H1 (cell line): ENCODE data around the gene ETV7. TPM values are rescaled to one million over a fixed set of nuclear protein-coding genes. Genes with fewer than 3 reads are reported as not detected.

Experiments
- CTCF ChIA-PET: fragments of 300-600 bp; sonication (Branson Sonifier 250); formaldehyde crosslinking; loops from one replicate; lab custom pipeline; 2021; ENCODE audit not compliant: partially characterized antibody; lab: Charles Lee
- POLR2A ChIA-PET: fragments of 300-600 bp; sonication (Branson Sonifier 250); formaldehyde crosslinking; loops from one replicate; lab custom pipeline; 2021; ENCODE audit warnings: inconsistent platforms; ENCODE audit not compliant: partially characterized antibody; lab: Charles Lee
- DNase-seq, 2 experiments: peaks; one replicate each; pipeline versions ENCODE4 v3.0.0 to v3.0.0-alpha.2; 2010 to 2022; ENCODE audit warnings: low spot score in 2 of 2, low read depth in 1 of 2, mixed read lengths in 1 of 2
- FAIRE-seq: peaks from 2 replicates; lab custom pipeline; 2011; peaks lifted over from hg19 to GRCh38; lab: Jason Lieb, UNC
- H2AFZ ChIP-seq: 2 replicates; pipeline ENCODE4 v1.8.1; 2012; ENCODE audit warnings: low read length, inconsistent platforms
- H2AK5ac ChIP-seq: 2 replicates; pipeline ENCODE4 v1.6.1; 2013; ENCODE audit warnings: low read depth, low read length
- H2BK120ac ChIP-seq: replicated peaks from 2 replicates; pipeline ENCODE3; 2013; ENCODE audit warnings: low read depth, low read length, inconsistent platforms
- H2BK12ac ChIP-seq: 2 replicates; pipeline ENCODE4 v1.6.1; 2013; ENCODE audit warnings: low read depth, low read length
- H2BK15ac ChIP-seq: 2 replicates; pipeline ENCODE4 v1.6.1; 2013; ENCODE audit warnings: low read length
- H2BK20ac ChIP-seq: 2 replicates; pipeline ENCODE4 v1.6.1; 2013; ENCODE audit warnings: low read length
- H2BK5ac ChIP-seq: 2 replicates; pipeline ENCODE4 v1.6.1; 2013; ENCODE audit warnings: low read depth, low read length
- H3K14ac ChIP-seq: 2 replicates; pipeline ENCODE4 v1.6.1; 2013; ENCODE audit warnings: inconsistent platforms; ENCODE audit not compliant: insufficient read length
- H3K18ac ChIP-seq: 2 replicates; pipeline ENCODE4 v1.6.1; 2013; ENCODE audit warnings: low read length; ENCODE audit errors: extremely low read depth
- H3K23ac ChIP-seq: 2 replicates; pipeline ENCODE4 v1.6.1; 2013; ENCODE audit warnings: inconsistent platforms; ENCODE audit not compliant: insufficient read length
- H3K23me2 ChIP-seq: 2 replicates; pipeline ENCODE4 v1.6.1; 2013; ENCODE audit warnings: low read depth, low read length
- H3K27ac ChIP-seq: 2 replicates; pipeline ENCODE4 v1.6.1; 2011; ENCODE audit warnings: low read depth, low read length, inconsistent platforms
- H3K27me3 ChIP-seq, 4 experiments: replicated peaks in 1 of 4; 1 replicate in 1 of 4; 2 replicates in 3 of 4; pipeline versions ENCODE4 v1.6.1 to v1.8.1; 2011 to 2013; ENCODE audit warnings: low read length in 3 of 4, mild to moderate bottlenecking in 3 of 4, inconsistent platforms in 2 of 4, mixed read lengths in 2 of 4, moderate library complexity in 1 of 4; ENCODE audit not compliant: control insufficient read depth in 3 of 4, insufficient read depth in 3 of 4; ENCODE audit errors: extremely low read depth in 1 of 4
- H3K36me3 ChIP-seq, 4 experiments: 2 replicates each; pipeline versions ENCODE4 v1.6.1 to v1.8.1; 2011 to 2013; ENCODE audit warnings: mild to moderate bottlenecking in 4 of 4, low read length in 3 of 4, moderate library complexity in 2 of 4, control low read depth in 1 of 4, inconsistent platforms in 1 of 4; ENCODE audit not compliant: insufficient read depth in 4 of 4, control insufficient read depth in 2 of 4
- H3K4ac ChIP-seq: replicated peaks from 2 replicates; pipeline ENCODE3; 2013; ENCODE audit warnings: low read length, low read depth, mixed read lengths, inconsistent platforms; ENCODE audit not compliant: insufficient read length
- H3K4me1 ChIP-seq, 4 experiments: replicated peaks in 1 of 4; 1 replicate in 1 of 4; 2 replicates in 3 of 4; pipeline versions ENCODE4 v1.6.1 to v1.8.1; 2011 to 2013; ENCODE audit warnings: low read length in 3 of 4, inconsistent platforms in 2 of 4, mixed read lengths in 1 of 4; ENCODE audit not compliant: insufficient read depth in 4 of 4, control insufficient read depth in 3 of 4
- H3K4me2 ChIP-seq, 2 experiments: 2 replicates each; pipeline versions ENCODE4 v1.6.1 to v1.8.1; 2011 to 2013; ENCODE audit warnings: low read depth in 2 of 2, low read length in 2 of 2, control low read depth in 1 of 2, inconsistent platforms in 1 of 2, mild to moderate bottlenecking in 1 of 2; ENCODE audit not compliant: insufficient read depth in 1 of 2
- H3K4me3 ChIP-seq, 4 experiments: fragments of 200-600, 300-600 bp in 1 of 4; sonication (generic), shearing (Covaris generic), sonication (Bioruptor Twin) in 1 of 4; 2 replicates each; pipeline versions ENCODE4 v1.5.1 to v1.8.1; 2011 to 2016; ENCODE audit warnings: low read length in 4 of 4, low read depth in 3 of 4, control low read depth in 2 of 4, inconsistent platforms in 2 of 4, mild to moderate bottlenecking in 2 of 4, mixed read lengths in 1 of 4, moderate library complexity in 1 of 4; ENCODE audit not compliant: insufficient read depth in 2 of 4; ENCODE audit errors: extremely low read depth in 1 of 4
- H3K56ac ChIP-seq: replicated peaks from 2 replicates; pipeline ENCODE3; 2013; ENCODE audit warnings: low read depth, mild to moderate bottlenecking, mixed read lengths, low read length, inconsistent platforms; ENCODE audit not compliant: insufficient read length
- H3K79me1 ChIP-seq: 2 replicates; pipeline ENCODE4 v1.6.1; 2013; ENCODE audit warnings: low read depth, low read length, control low read depth
- H3K79me2 ChIP-seq, 2 experiments: 2 replicates each; pipeline versions ENCODE4 v1.6.1 to v1.8.1; 2012 to 2013; ENCODE audit warnings: low read length in 2 of 2, mild to moderate bottlenecking in 2 of 2, inconsistent platforms in 1 of 2; ENCODE audit not compliant: insufficient read depth in 2 of 2, control insufficient read depth in 1 of 2
- H3K9ac ChIP-seq, 4 experiments: replicated peaks in 1 of 4; 1 replicate in 1 of 4; 2 replicates in 3 of 4; pipeline versions ENCODE4 v1.6.1 to v1.8.1; 2011 to 2013; ENCODE audit warnings: low read depth in 3 of 4, low read length in 3 of 4, control low read depth in 2 of 4, mild to moderate bottlenecking in 2 of 4, moderate library complexity in 2 of 4, inconsistent platforms in 1 of 4; ENCODE audit errors: extremely low read depth in 1 of 4
- H3K9me3 ChIP-seq, 2 experiments: 2 replicates each; pipeline versions ENCODE4 v1.6.1 to v1.8.1; 2012 to 2013; ENCODE audit warnings: mild to moderate bottlenecking in 2 of 2, moderate library complexity in 2 of 2, control low read depth in 1 of 2, inconsistent platforms in 1 of 2, low read depth in 1 of 2, low read length in 1 of 2, mixed read lengths in 1 of 2; ENCODE audit not compliant: insufficient read depth in 2 of 2
- H4K20me1 ChIP-seq, 2 experiments: replicated peaks in 1 of 2; 2 replicates each; pipeline versions ENCODE3 to v1.8.1; 2011 to 2013; ENCODE audit warnings: inconsistent platforms in 2 of 2, low read length in 2 of 2, mild to moderate bottlenecking in 1 of 2; ENCODE audit not compliant: insufficient read depth in 2 of 2, control insufficient read depth in 1 of 2
- H4K5ac ChIP-seq: 2 replicates; pipeline ENCODE4 v1.6.1; 2013; ENCODE audit warnings: low read length, low read depth, mixed read lengths, inconsistent platforms; ENCODE audit not compliant: insufficient read length
- H4K8ac ChIP-seq: 2 replicates; pipeline ENCODE4 v1.8.0; 2013; ENCODE audit warnings: mild to moderate bottlenecking, moderate library complexity, low read length, inconsistent platforms; ENCODE audit not compliant: insufficient read depth; ENCODE audit errors: extremely low read depth
- H4K91ac ChIP-seq: replicated peaks from 2 replicates; pipeline ENCODE3; 2013; ENCODE audit warnings: low read length, mixed read lengths, inconsistent platforms; ENCODE audit not compliant: insufficient read length
- BACH1 ChIP-seq: IDR thresholded peaks from 2 replicates; pipeline ENCODE4 v1.6.1; 2012; ENCODE audit warnings: low read length, improper control_type of control experiment
- CTCF ChIP-seq, 3 experiments: IDR thresholded peaks; 1 replicate in 2 of 3; 2 replicates in 1 of 3; pipeline versions ENCODE4 v1.5.1 to v1.6.1; 2011; ENCODE audit warnings: low read length in 3 of 3, mild to moderate bottlenecking in 3 of 3, inconsistent platforms in 2 of 3, low read depth in 1 of 3, moderate library complexity in 1 of 3; ENCODE audit not compliant: insufficient read depth in 1 of 3; ENCODE audit errors: control extremely low read depth in 1 of 3
- E2F6 ChIP-seq: IDR thresholded peaks from 2 replicates; pipeline ENCODE4 v1.6.1; 2012; ENCODE audit warnings: inconsistent platforms
- EGR1 ChIP-seq: IDR thresholded peaks from 2 replicates; pipeline ENCODE4 v1.6.1; 2011; ENCODE audit warnings: low read depth, low read length, borderline replicate concordance
- JUND ChIP-seq: IDR thresholded peaks from 2 replicates; pipeline ENCODE4 v1.6.1; 2011; ENCODE audit warnings: mild to moderate bottlenecking, improper control_type of control experiment, low read length
- KDM1A ChIP-seq: fragments of 200-600, 300-600 bp; sonication (generic); IDR thresholded peaks from 2 replicates; pipeline ENCODE4 v1.7.1; 2016; ENCODE audit warnings: mild to moderate bottlenecking, low read length, borderline replicate concordance
- NRF1 ChIP-seq: IDR thresholded peaks from 2 replicates; pipeline ENCODE4 v1.6.1; 2011; ENCODE audit warnings: mild to moderate bottlenecking, low read depth, low read length, improper control_type of control experiment
- POLR2A ChIP-seq, 2 experiments: IDR thresholded peaks; 1 replicate in 1 of 2; 2 replicates in 1 of 2; pipeline ENCODE4 v1.6.1; 2011; ENCODE audit warnings: low read depth in 2 of 2, low read length in 2 of 2, mild to moderate bottlenecking in 2 of 2; ENCODE audit errors: control extremely low read depth in 1 of 2
- SIX5 ChIP-seq: IDR thresholded peaks from 2 replicates; pipeline ENCODE4 v1.6.1; 2011; ENCODE audit warnings: mild to moderate bottlenecking, low read depth, low read length
- SRF ChIP-seq: IDR thresholded peaks from 2 replicates; pipeline ENCODE4 v1.6.1; 2011; ENCODE audit warnings: mild to moderate bottlenecking, low read depth, low read length, moderate library complexity
- TAF1 ChIP-seq: IDR thresholded peaks from 2 replicates; pipeline ENCODE4 v1.6.1; 2011; ENCODE audit warnings: mild to moderate bottlenecking, low read depth, low read length
- TBP ChIP-seq: IDR thresholded peaks from 2 replicates; pipeline ENCODE4 v1.6.1; 2011; ENCODE audit warnings: low read depth, low read length, improper control_type of control experiment
- WGBS, 2 experiments: shearing (Covaris generic) in 1 of 2; methylation state at CpG; one replicate each; pipeline versions ENCODE4 v1.1.6 to v1.1.7; 2013 to 2015; ENCODE audit warnings: low lambda C conversion rate in 2 of 2, mixed read lengths in 2 of 2, inconsistent platforms in 1 of 2, low coverage in 1 of 2, missing lambda C conversion rate in 1 of 2; ENCODE audit not compliant: insufficient replicate concordance in 2 of 2, insufficient coverage in 1 of 2, insufficient read length in 1 of 2; ENCODE audit errors: extremely low coverage in 1 of 2, missing lambda C conversion rate in 1 of 2; 5-methylcytosine and 5-hydroxymethylcytosine counted together
- polyA plus RNA-seq, 7 experiments: library from polyadenylated mRNA; depleted of rRNA in 3 of 7; stranded (reverse) in 5 of 7; unstranded in 2 of 7; fragments of >200 nt in 5 of 7; fragments of 200-250 nt in 2 of 7; gene quantifications; 1 replicate in 5 of 7; 2 replicates in 1 of 7; 4 replicates in 1 of 7; pipeline versions ENCODE4 v1.2.1 to v1.2.3, GENCODE V29; 2011 to 2013; ENCODE audit warnings: missing spikeins in 2 of 7, mixed read lengths in 2 of 7
- total RNA-seq: library from RNA; stranded (reverse); fragmentation: NEBNext Ultra II Directional; extraction: Animal tissue kit (Norgen Biotek cat#: 25700); gene quantifications from 2 replicates; pipeline ENCODE4 v1.2.1, GENCODE V29; 2021

Gene ETV7
- total and polyA plus RNA-seq, 2 of the 8 experiments (the other 6 are each of a cell fraction or from before 2014, with no cell fraction given), result 0.54 to 2.4 TPM

GRCh38 chr6:36337814-36338213 lies 49.7 kb downstream of the ETV7 start:
- Histone ChIP-seq H3K27me3 (peaks cover 0 to 9% (median 4%) of the 10 kb centered on the region in 4 experiments; a peak in 3 of 7 replicates), H3K14ac (no peak overlapping the region), H3K23ac (no peak overlapping the region), H3K9ac (no peak overlapping the region), H3K18ac (no peak overlapping the region), H3K79me1 (no peaks in the 10 kb centered on the region), H3K4me1 (peaks cover 0 to 5% (median 2%) of the 10 kb centered on the region in 4 experiments; a peak in 4 of 7 replicates), H3K4me3 (no peak overlapping the region), H4K91ac (no peak overlapping the region), H4K20me1 (no peaks in the 10 kb centered on the region), H2BK12ac (no peak overlapping the region), H3K56ac (no peak overlapping the region), H4K5ac (no peak overlapping the region), H2BK120ac (no peak overlapping the region), H3K79me2 (no peaks in the 10 kb centered on the region), H2AFZ (no peak overlapping the region), H3K27ac (no peak overlapping the region), H3K36me3 (no peaks in the 10 kb centered on the region), H3K4me2 (no peak overlapping the region), H2AK5ac (no peak overlapping the region), H3K23me2 (peaks cover 3% of the 10 kb centered on the region; the same call in 1 of the 2 replicates), H2BK20ac (no peak overlapping the region), H3K4ac (no peak overlapping the region), H2BK5ac (no peak overlapping the region), H3K9me3 (no peaks in the 10 kb centered on the region), H4K8ac (no peak overlapping the region), H2BK15ac (no peak overlapping the region)
- FAIRE-seq (no peak), DNase-seq (no peak)
- ChIA-PET CTCF (interaction anchor here (1.0 to 1.3 kb wide), 2 partner anchors 36 to 47 kb away, joined by 3 to 4 read pairs; no protein-coding TSS in a partner anchor), POLR2A (no interaction called here)
- WGBS, 2 experiments, result 100% methylated on average over 1 of the region's 1 CpG; no CpG with 5 or more reads in 1 of the 2 experiments
- TF ChIP-seq KDM1A (no peak), POLR2A (IDR thresholded peaks at IDR 0.05; ENCODE audit: control extremely low read depth in 1 of 2, low read depth in 2 of 2, low read length in 2 of 2) (no peak), CTCF (IDR thresholded peaks at IDR 0.05; ENCODE audit: control extremely low read depth in 1 of 3, insufficient read depth in 1 of 3, low read depth in 1 of 3, low read length in 3 of 3) (no peak), JUND (no peak), SRF (no peak), SIX5 (no peak), TAF1 (no peak), EGR1 (no peak), TBP (no peak), E2F6 (no peak), BACH1 (no peak), NRF1 (no peak)
